GM19240 (cell line): ENCODE data around the gene SEPHS2.
"Not testable (repeated sequence)": the region's sequence is repeated elsewhere in the genome, so short reads cannot be mapped to it uniquely, and the experiment has no call there.

Source experiments
- DNase-seq: peaks from one replicate; pipeline ENCODE4 v3.0.0; 2011; ENCODE audit warnings: low spot score; ENCODE audit not compliant: insufficient read length

The SEPHS2 gene

GRCh38 chr16:30470170-30470512, 24.5 kb upstream of the SEPHS2 start:
- DNase-seq = no peak

- no peak for DNase-seq
Observed at GRCh38 chr16:30464078-30464477, 18.4 kb upstream of the SEPHS2 start.

GRCh38 chr16:30461426-30461825, 15.8 kb upstream of the SEPHS2 start:
- DNase-seq = not testable (repeated sequence)

- no peak for DNase-seq
Observed at GRCh38 chr16:30459456-30459855, 13.8 kb upstream of the SEPHS2 start.

DNA sequence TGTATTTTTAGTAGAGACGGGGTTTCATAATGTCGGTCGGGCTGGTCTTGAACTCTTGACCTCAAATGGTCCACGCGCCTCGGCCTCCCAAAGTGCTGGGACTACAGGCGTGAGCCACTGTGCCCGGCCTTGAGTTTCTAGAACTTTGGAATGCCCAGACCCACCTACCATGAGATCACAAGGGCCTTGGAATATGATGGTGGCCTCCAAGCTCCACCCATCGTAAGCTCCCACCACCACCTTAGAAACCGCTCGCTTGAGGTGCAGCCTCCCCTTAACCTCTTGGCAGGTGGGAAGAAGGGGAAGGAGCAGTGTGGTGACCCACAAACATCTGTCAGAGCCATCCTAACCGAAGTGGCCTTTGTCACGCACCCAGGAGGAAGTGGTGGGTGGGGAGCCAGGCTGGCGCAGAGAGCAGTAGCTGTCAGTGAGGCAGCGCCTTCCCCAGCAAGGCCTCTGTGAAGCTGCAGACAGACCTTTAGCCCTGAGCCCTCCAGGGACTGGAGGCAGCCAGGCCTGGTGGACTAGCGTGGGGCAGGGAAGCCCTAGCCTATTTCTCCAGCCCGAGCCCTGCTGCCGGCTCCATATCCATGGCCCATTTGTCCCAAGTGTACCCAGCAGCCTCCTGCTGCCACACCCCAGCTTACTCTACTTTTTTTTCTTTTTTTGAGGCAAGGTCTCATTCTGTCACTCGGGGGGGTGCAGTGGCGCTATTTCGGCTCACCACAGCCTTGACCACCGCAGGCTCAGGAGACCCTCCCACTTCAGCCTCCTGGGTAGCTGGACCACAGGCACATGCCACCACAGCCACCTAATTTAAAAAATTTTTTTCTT, 13.1 kb upstream of the SEPHS2 start:
- no peak for DNase-seq

- DNase-seq = no peak
Observed at GRCh38 chr16:30457743-30458560, 12.3 kb upstream of the SEPHS2 start.

- DNase-seq = no peak
Observed at GRCh38 chr16:30457256-30457655, 11.6 kb upstream of the SEPHS2 start.

DNA sequence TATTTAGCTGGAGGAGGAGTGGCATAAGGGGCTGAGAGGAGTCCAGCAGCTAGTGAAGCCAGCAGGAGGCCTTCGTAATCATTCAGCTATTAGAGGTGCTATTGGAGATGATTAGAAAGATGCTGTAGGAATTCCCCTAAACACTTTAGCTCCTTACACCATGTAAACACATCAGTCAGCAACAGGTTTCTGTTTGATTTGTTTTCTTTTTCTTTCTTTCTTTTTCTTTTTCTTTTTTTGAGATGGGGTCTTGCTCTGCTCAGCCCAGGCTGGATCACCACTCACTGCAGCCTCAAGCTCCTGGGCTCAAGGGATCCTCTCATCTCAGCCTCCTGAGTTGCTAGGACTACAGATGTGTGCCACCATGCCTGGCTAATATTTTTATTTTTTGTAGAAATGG, 10.6 kb upstream of the SEPHS2 start:
- DNase-seq = no peak

GRCh38 chr16:30452709-30453580, 7.3 kb upstream of the SEPHS2 start:
- DNase-seq = not testable (repeated sequence)

DNA sequence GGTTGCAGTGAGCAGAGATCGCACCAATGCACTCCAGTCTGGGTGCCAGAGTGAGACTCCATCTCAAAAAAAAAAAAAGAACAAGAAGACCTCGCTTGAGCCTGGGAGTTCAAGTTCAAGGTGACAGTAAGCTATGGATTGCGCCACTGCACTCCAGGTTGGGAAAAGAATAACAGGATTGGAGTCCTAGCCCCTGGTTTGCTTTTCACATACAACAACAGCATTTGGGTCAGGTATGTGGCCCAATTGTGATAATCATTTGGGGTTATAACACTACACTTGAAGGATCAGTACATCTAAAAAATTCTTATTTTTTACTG, 3.4 kb upstream of the SEPHS2 start:
- no peak for DNase-seq

- DNase-seq = no peak
Observed at GRCh38 chr16:30447512-30448226, 2.0 kb upstream of the SEPHS2 start.

DNA sequence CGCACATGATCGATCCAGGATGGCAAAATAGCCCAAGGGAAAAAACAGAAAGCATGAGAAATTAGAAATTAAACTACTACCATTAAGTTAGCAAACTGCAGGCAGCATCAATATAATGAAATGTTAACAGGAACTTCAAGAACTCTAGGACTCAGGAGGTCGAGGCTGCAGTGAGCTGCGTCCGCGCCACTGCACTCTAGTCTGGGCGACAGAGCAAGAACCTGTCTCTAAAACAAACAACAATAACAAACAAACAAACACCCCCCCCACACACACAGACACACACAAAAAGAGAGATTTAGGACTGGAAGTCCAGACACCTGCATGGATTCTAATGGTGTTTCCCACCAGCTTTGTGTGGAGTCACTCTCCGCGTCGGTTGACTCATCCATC, 525 bp upstream of the SEPHS2 start:
- DNase-seq = no peak

DNA sequence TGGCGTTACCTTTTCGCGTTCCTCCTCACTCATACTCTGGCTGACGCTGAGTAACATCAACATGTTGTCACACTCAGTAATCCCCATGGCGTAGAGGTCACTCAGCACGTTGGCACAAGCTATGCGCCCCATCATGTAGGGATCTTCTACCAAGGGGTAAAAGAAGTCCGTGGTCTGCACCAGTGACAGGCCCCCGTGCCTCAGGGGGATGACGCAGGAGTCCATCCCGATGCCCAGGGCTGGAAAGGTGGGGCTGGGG, 596 bp downstream of the SEPHS2 start:
- no peak for DNase-seq

GRCh38 chr16:30444231-30445148, 1.2 kb downstream of the SEPHS2 start:
- no peak for DNase-seq

GRCh38 chr16:30443631-30444030, 2.0 kb downstream of the SEPHS2 start:
- DNase-seq = no peak

- no peak for DNase-seq
Observed at GRCh38 chr16:30439720-30440348, 5.8 kb downstream of the SEPHS2 start.

DNA sequence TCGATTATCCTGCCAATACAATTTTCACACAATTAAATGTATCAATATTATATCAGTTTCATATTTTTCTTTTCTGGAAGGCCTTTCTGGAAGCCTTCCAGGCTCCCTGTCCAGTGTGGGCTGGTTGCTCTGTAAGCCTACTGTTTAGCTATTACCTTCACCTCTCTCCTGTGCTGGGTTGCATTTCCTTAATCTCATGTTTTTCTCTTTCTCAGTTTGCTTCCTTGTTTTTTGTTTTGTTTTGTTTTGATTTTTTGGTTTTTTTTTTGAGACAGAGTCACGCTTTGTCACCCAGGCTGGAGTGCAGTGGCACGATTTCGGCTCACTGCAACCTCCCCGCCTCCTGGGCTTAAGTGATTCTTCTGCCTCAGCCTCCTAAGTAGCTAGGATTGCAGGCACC, 6.8 kb downstream of the SEPHS2 start:
- DNase-seq = no peak

DNA sequence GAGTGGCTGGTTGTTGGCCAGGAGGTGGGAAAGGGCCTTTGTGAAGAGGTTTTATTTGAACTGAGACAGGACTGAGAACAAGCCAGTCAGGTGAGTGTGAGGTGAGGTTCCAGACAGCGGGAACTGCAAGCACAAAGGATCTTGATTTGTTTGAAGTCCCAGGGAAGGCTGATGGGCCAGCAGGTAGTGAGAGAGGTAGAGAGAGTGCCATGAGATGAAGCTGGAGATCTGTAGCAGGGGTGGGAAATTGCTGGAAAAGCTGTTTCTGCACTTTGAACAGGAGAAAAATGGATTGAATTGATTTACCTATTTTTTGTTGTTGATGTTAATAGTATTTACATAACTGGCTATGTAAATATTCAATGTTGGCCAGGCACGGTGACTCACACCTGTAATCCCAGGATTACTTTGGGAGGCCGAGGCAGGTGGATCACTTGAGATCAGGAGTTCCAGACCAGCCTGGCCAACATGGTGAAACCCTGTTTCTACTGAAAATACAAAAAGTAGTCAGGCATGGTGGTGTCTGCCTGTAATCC, 8.1 kb downstream of the SEPHS2 start:
- DNase-seq = no peak

- DNase-seq = no peak
Observed at GRCh38 chr16:30434852-30435251, 10.8 kb downstream of the SEPHS2 start.
